HCT116 (cell line): ENCODE data around the gene NGEF. TPM values are rescaled to one million over a fixed set of nuclear protein-coding genes. Genes with fewer than 3 reads are reported as not detected.

Experiments used
- ATAC-seq: fragments of 200-7000 bp; cut with Tn5 transposase; 2 replicates; pipeline ENCODE4 v1.9.1; 2020; ENCODE audit warnings: mild to moderate bottlenecking, moderate library complexity
- BruUV-seq: library from RNA; stranded (reverse); fragments of 400-500 nt; replicated peaks from 2 replicates; lab custom pipeline; 2021; lab: Mats Ljungman, UMichigan
- CTCF ChIA-PET: fragments of 300-600 bp; sonication (Branson Sonifier 250); formaldehyde crosslinking; loops from one replicate; lab custom pipeline; 2021; ENCODE audit warnings: antibody characterized with exemption; lab: Charles Lee
- POLR2A ChIA-PET: fragments of 300-600, 350-600 bp; sonication (Branson Sonifier 250); formaldehyde crosslinking; loops from one replicate; lab custom pipeline; 2021; ENCODE audit warnings: antibody characterized with exemption; lab: Charles Lee
- RAD21 ChIA-PET, 2 experiments: fragments of 300-600 bp; sonication (Branson Sonifier 250); formaldehyde crosslinking; loops; one replicate each; lab custom pipeline; 2023; ENCODE audit warnings: low total read pairs in 2 of 2; ENCODE audit not compliant: uncharacterized antibody in 2 of 2, unreplicated experiment in 2 of 2, low non-redundant PET in 1 of 2; lab: Charles Lee
- DNase-seq: peaks from one replicate; pipeline ENCODE4 v3.0.0-alpha.2; 2010; ENCODE audit warnings: low read depth, low spot score
- H2AFZ ChIP-seq: fragments of 200-600 bp; shearing (Covaris generic), sonication (generic); 2 replicates; pipeline ENCODE4 v1.6.1; 2017; ENCODE audit warnings: low read depth, mixed run types, mixed read lengths, antibody characterized with exemption, low read length; ENCODE audit not compliant: poor library complexity, severe bottlenecking
- H3K27ac ChIP-seq: 2 replicates; pipeline ENCODE4 v1.5.1; 2012; ENCODE audit warnings: low read depth, low read length
- H3K27me3 ChIP-seq: fragments of 200-600 bp; sonication (generic); 2 replicates; pipeline ENCODE4 v1.6.1; 2016; ENCODE audit warnings: mixed run types, low read length, mixed read lengths; ENCODE audit not compliant: insufficient read depth
- H3K36me3 ChIP-seq, 2 experiments: fragments of 200-500 bp in 1 of 2; fragments of 200-600 bp in 1 of 2; sonication (Bioruptor generic) in 1 of 2; sonication (generic) in 1 of 2; 2 replicates each; pipeline versions ENCODE4 v1.5.1 to v1.6.1; 2014 to 2016; ENCODE audit warnings: low read length in 2 of 2, inconsistent platforms in 1 of 2, mixed read lengths in 1 of 2, mixed run types in 1 of 2; ENCODE audit not compliant: insufficient read depth in 2 of 2, control insufficient read depth in 1 of 2
- H3K4me1 ChIP-seq, 2 experiments: fragments of 200-600 bp in 1 of 2; sonication (generic) in 1 of 2; 2 replicates each; pipeline versions ENCODE4 v1.5.1 to v1.6.1; 2012 to 2017; ENCODE audit warnings: low read length in 2 of 2, inconsistent platforms in 1 of 2, mild to moderate bottlenecking in 1 of 2, mixed read lengths in 1 of 2, mixed run types in 1 of 2, moderate library complexity in 1 of 2; ENCODE audit not compliant: insufficient read depth in 2 of 2, control insufficient read depth in 1 of 2
- H3K4me2 ChIP-seq: fragments of 200-600 bp; sonication (generic); 2 replicates; pipeline ENCODE4 v1.6.1; 2017; ENCODE audit warnings: mixed run types, low read length, mixed read lengths
- H3K4me3 ChIP-seq, 2 experiments: fragments of 200-600 bp in 1 of 2; sonication (generic) in 1 of 2; replicated peaks in 1 of 2; 2 replicates each; pipeline ENCODE4 v1.5.1; 2011 to 2016; ENCODE audit warnings: low read length in 2 of 2, control low read depth in 1 of 2, low read depth in 1 of 2, mild to moderate bottlenecking in 1 of 2, mixed read lengths in 1 of 2, mixed run types in 1 of 2
- H3K79me2 ChIP-seq: fragments of 200-600 bp; sonication (generic); 2 replicates; pipeline ENCODE4 v1.6.1; 2017; ENCODE audit warnings: mild to moderate bottlenecking, mixed run types, low read length, moderate library complexity, mixed read lengths; ENCODE audit not compliant: insufficient read depth
- H3K9ac ChIP-seq: fragments of 200-600 bp; sonication (generic); 2 replicates; pipeline ENCODE4 v1.6.1; 2016; ENCODE audit warnings: low read length, mixed read lengths
- H3K9me2 ChIP-seq: fragments of 200-600 bp; sonication (generic), shearing (Covaris generic); 2 replicates; pipeline ENCODE4 v1.6.1; 2017; ENCODE audit warnings: mixed run types, mild to moderate bottlenecking, moderate library complexity; ENCODE audit not compliant: insufficient read depth
- H3K9me3 ChIP-seq, 2 experiments: fragments of 200-500 bp in 1 of 2; fragments of 200-600 bp in 1 of 2; sonication (Bioruptor generic) in 1 of 2; sonication (generic) in 1 of 2; 2 replicates each; pipeline ENCODE4 v1.6.1; 2014 to 2017; ENCODE audit warnings: low read length in 2 of 2, mixed read lengths in 2 of 2, inconsistent platforms in 1 of 2, low read depth in 1 of 2, mild to moderate bottlenecking in 1 of 2, mixed run types in 1 of 2, moderate library complexity in 1 of 2; ENCODE audit not compliant: control insufficient read depth in 1 of 2, insufficient read depth in 1 of 2
- H4K20me1 ChIP-seq: fragments of 200-600 bp; sonication (generic), shearing (Covaris generic); 2 replicates; pipeline ENCODE4 v1.6.1; 2017; ENCODE audit warnings: mixed run types, mild to moderate bottlenecking, moderate library complexity; ENCODE audit not compliant: insufficient read depth
- CBX3 ChIP-seq: IDR thresholded peaks from 2 replicates; pipeline ENCODE4 v1.6.1; 2012; ENCODE audit warnings: low read depth
- ELF1 ChIP-seq: IDR thresholded peaks from 2 replicates; pipeline ENCODE4 v1.6.1; 2012; ENCODE audit warnings: low read depth, borderline replicate concordance
- EZH2 ChIP-seq: fragments of 200-600 bp; sonication (generic); IDR thresholded peaks from 2 replicates; pipeline ENCODE4 v1.6.1; 2017; ENCODE audit warnings: antibody characterized with exemption, mixed run types
- FOSL1 ChIP-seq: IDR thresholded peaks from 2 replicates; pipeline ENCODE4 v1.6.1; 2012; ENCODE audit warnings: low read depth
- POLR2AphosphoS5 ChIP-seq: IDR thresholded peaks from 2 replicates; pipeline ENCODE4 v1.6.1; 2011; ENCODE audit warnings: mild to moderate bottlenecking, low read depth, low read length, moderate library complexity
- SIN3A ChIP-seq: IDR thresholded peaks from 2 replicates; pipeline ENCODE4 v1.6.1; 2012; ENCODE audit warnings: low read depth
- SP1 ChIP-seq: IDR thresholded peaks from 2 replicates; pipeline ENCODE4 v1.6.1; 2012; ENCODE audit warnings: low read depth
- SRF ChIP-seq: IDR thresholded peaks from 2 replicates; pipeline ENCODE4 v1.6.1; 2012; ENCODE audit warnings: low read depth
- ZNF274 ChIP-seq: fragments of 200-500 bp; sonication (Bioruptor generic); IDR thresholded peaks from 2 replicates; pipeline ENCODE4 v1.6.1; 2014; ENCODE audit warnings: mild to moderate bottlenecking, low read depth, low read length, inconsistent platforms
- intact Hi-C: fragments of 100-400 bp; cut with micrococcal nuclease; formaldehyde crosslinking; loops from 2 replicates; pipeline ENCODE4 v1.10.0; 2022
- total RNA-seq: library from RNA; stranded (reverse); gene quantifications from one replicate; pipeline ENCODE4 v1.2.1, GENCODE V29; 2021; ENCODE audit not compliant: unreplicated experiment
- TF ChIP-seq, protein P1 (sequence below): IDR thresholded peaks from 2 replicates; pipeline ENCODE4 v1.6.1; 2011; ENCODE audit warnings: mild to moderate bottlenecking, low read length, moderate library complexity; ENCODE audit not compliant: insufficient replicate concordance; ENCODE audit errors: extremely low read depth
- TF ChIP-seq, protein P2 (sequence below): IDR thresholded peaks from 2 replicates; pipeline ENCODE4 v1.6.1; 2012
- TF ChIP-seq, protein P3 (sequence below): IDR thresholded peaks from 2 replicates; pipeline ENCODE4 v1.6.1; 2012; ENCODE audit warnings: low read depth

The NGEF gene
- total RNA-seq, 1 experiment from 2014 or later = 12.6 TPM

DNA sequence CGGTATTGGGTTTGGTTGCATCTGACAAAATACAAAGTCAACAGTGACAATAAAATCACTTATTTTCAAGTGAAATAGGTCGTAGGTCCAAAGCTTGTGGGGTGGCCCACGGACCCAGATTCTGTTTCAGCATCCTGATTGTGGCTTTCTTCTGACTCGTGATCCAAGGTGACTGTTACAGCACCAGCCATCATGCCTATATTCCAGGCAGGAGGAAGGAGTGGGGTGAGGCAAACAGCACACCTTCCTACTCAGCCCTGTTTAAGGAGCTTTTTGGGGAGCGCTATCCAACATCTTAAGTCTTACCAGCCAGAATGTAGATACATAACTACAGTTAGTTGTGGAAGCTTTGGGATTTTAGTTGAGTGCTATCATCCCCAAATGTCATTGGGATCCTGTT lies 151.7 kb downstream of the NGEF start:
- no peaks in the 10 kb centered on the region for H3K79me2 ChIP-seq
- H4K20me1 ChIP-seq = no peaks in the 10 kb centered on the region; the same call in 1 of the 2 replicates
- H2AFZ ChIP-seq = no peak overlapping the region
- H3K27ac ChIP-seq = no peak overlapping the region
- ATAC-seq (no peak), DNase-seq (no peak)
- H3K4me1 ChIP-seq = peaks cover 9 to 15% of the 10 kb centered on the region in 2 experiments
- H3K9me3 ChIP-seq = no peaks in the 10 kb centered on the region
- H3K36me3 ChIP-seq = peaks cover 12 to 20% of the 10 kb centered on the region in 2 experiments; a peak in 2 of 4 replicates
- no peaks in the 10 kb centered on the region for H3K27me3 ChIP-seq
- intact Hi-C loops = no loop called here
- TF ChIP-seq SRF = no peak
- TF ChIP-seq, protein P1, sequence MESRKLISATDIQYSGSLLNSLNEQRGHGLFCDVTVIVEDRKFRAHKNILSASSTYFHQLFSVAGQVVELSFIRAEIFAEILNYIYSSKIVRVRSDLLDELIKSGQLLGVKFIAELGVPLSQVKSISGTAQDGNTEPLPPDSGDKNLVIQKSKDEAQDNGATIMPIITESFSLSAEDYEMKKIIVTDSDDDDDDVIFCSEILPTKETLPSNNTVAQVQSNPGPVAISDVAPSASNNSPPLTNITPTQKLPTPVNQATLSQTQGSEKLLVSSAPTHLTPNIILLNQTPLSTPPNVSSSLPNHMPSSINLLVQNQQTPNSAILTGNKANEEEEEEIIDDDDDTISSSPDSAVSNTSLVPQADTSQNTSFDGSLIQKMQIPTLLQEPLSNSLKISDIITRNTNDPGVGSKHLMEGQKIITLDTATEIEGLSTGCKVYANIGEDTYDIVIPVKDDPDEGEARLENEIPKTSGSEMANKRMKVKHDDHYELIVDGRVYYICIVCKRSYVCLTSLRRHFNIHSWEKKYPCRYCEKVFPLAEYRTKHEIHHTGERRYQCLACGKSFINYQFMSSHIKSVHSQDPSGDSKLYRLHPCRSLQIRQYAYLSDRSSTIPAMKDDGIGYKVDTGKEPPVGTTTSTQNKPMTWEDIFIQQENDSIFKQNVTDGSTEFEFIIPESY = no peak
- no peak for TF ChIP-seq SIN3A
- TF ChIP-seq, protein P2, sequence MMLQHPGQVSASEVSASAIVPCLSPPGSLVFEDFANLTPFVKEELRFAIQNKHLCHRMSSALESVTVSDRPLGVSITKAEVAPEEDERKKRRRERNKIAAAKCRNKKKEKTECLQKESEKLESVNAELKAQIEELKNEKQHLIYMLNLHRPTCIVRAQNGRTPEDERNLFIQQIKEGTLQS = no peak
- TF ChIP-seq, protein P3, sequence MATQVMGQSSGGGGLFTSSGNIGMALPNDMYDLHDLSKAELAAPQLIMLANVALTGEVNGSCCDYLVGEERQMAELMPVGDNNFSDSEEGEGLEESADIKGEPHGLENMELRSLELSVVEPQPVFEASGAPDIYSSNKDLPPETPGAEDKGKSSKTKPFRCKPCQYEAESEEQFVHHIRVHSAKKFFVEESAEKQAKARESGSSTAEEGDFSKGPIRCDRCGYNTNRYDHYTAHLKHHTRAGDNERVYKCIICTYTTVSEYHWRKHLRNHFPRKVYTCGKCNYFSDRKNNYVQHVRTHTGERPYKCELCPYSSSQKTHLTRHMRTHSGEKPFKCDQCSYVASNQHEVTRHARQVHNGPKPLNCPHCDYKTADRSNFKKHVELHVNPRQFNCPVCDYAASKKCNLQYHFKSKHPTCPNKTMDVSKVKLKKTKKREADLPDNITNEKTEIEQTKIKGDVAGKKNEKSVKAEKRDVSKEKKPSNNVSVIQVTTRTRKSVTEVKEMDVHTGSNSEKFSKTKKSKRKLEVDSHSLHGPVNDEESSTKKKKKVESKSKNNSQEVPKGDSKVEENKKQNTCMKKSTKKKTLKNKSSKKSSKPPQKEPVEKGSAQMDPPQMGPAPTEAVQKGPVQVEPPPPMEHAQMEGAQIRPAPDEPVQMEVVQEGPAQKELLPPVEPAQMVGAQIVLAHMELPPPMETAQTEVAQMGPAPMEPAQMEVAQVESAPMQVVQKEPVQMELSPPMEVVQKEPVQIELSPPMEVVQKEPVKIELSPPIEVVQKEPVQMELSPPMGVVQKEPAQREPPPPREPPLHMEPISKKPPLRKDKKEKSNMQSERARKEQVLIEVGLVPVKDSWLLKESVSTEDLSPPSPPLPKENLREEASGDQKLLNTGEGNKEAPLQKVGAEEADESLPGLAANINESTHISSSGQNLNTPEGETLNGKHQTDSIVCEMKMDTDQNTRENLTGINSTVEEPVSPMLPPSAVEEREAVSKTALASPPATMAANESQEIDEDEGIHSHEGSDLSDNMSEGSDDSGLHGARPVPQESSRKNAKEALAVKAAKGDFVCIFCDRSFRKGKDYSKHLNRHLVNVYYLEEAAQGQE = no peak
- TF ChIP-seq CBX3 = no peak
- TF ChIP-seq ZNF274 = no peak
- TF ChIP-seq EZH2 = no peak
- TF ChIP-seq SP1 = no peak
- no peak for TF ChIP-seq FOSL1
- no peak for TF ChIP-seq ELF1
- TF ChIP-seq POLR2AphosphoS5 = no peak
- no peak overlapping the region for H3K9ac ChIP-seq
- H3K4me2 ChIP-seq = no peak overlapping the region
- no peak overlapping the region for H3K4me3 ChIP-seq
- ChIA-PET POLR2A (no interaction called here), RAD21 (no interaction called here), CTCF (interaction anchor here (2.1 kb wide), 1 partner anchor 168 kb away, joined by 7 read pairs; no protein-coding TSS in a partner anchor)
- BruUV-seq = no TSS peak
- no peaks in the 10 kb centered on the region for H3K9me2 ChIP-seq
